GM12878 (cell line): Measurements from ENCODE around the gene SIRT7. TPM values are rescaled to one million over a fixed set of nuclear protein-coding genes. Genes with fewer than 3 reads are reported as not detected.

ENCODE experiments used
- ATAC-seq: fragments of 200-7000 bp; cut with Tn5 transposase; 3 replicates; pipeline ENCODE4 v1.9.1; 2020; ENCODE audit warnings: mild to moderate bottlenecking, moderate library complexity
- BruUV-seq: library from RNA; stranded (reverse); fragments of 400-500 nt; replicated peaks from 2 replicates; lab custom pipeline; 2021; lab: Mats Ljungman, UMichigan
- CTCF ChIA-PET: fragments of 300-600 bp; sonication (Branson Sonifier 250); formaldehyde crosslinking; extraction: SDS; loops from one replicate; lab custom pipeline; 2021; ENCODE audit warnings: inconsistent platforms; lab: Yijun Ruan, JAX
- POLR2A ChIA-PET: fragments of 350-600 bp; formaldehyde crosslinking; extraction: SDS; loops from one replicate; lab custom pipeline; 2021; ENCODE audit warnings: inconsistent platforms; lab: Charles Lee
- RAD21 ChIA-PET: fragments of 300-600 bp; sonication (Branson Sonifier 250); formaldehyde crosslinking; loops from one replicate; lab custom pipeline; 2023; ENCODE audit warnings: antibody characterized with exemption; ENCODE audit not compliant: unreplicated experiment; lab: Charles Lee
- SMC1A ChIA-PET: fragments of 300-600 bp; sonication (Branson Sonifier 250); formaldehyde crosslinking; loops from one replicate; lab custom pipeline; 2023; ENCODE audit not compliant: unreplicated experiment, uncharacterized antibody; lab: Charles Lee
- DNase-seq: peaks from one replicate; pipeline ENCODE4 v3.0.0-alpha.2; 2011; ENCODE audit warnings: low read depth, low spot score
- FAIRE-seq: peaks from 3 replicates; lab custom pipeline; 2011; peaks lifted over from hg19 to GRCh38; lab: Jason Lieb, UNC
- H2AFZ ChIP-seq: 2 replicates; pipeline ENCODE4 v1.6.0; 2011; ENCODE audit warnings: low read depth, low read length, control low read depth; ENCODE audit not compliant: control insufficient read depth
- H3K27ac ChIP-seq: 2 replicates; pipeline ENCODE4 v1.5.1; 2011; ENCODE audit warnings: control low read depth; ENCODE audit not compliant: control insufficient read depth, insufficient read depth
- H3K27me3 ChIP-seq, 2 experiments: replicated peaks in 1 of 2; 2 replicates each; pipeline versions ENCODE4 v1.6.0 to v1.6.1; 2011; ENCODE audit warnings: low read length in 1 of 2; ENCODE audit not compliant: control insufficient read depth in 2 of 2, insufficient read depth in 2 of 2
- H3K36me3 ChIP-seq, 2 experiments: 2 replicates each; pipeline ENCODE4 v1.5.1; 2011; ENCODE audit warnings: low read length in 1 of 2; ENCODE audit not compliant: control insufficient read depth in 2 of 2, insufficient read depth in 2 of 2
- H3K4me1 ChIP-seq: 2 replicates; pipeline ENCODE4 v1.6.1; 2011; ENCODE audit warnings: mild to moderate bottlenecking, low read length, moderate library complexity, mixed read lengths; ENCODE audit not compliant: control insufficient read depth, insufficient read depth
- H3K4me2 ChIP-seq: 2 replicates; pipeline ENCODE4 v1.6.0; 2011; ENCODE audit warnings: control low read depth; ENCODE audit not compliant: control insufficient read depth, insufficient read depth
- H3K4me3 ChIP-seq: fragments of 200-600 bp; sonication (generic); 2 replicates; pipeline ENCODE4 v1.5.1; 2016
- H3K79me2 ChIP-seq: 2 replicates; pipeline ENCODE4 v1.6.0; 2011; ENCODE audit warnings: low read length; ENCODE audit not compliant: control insufficient read depth, insufficient read depth
- H3K9ac ChIP-seq: 2 replicates; pipeline ENCODE4 v1.8.0; 2011; ENCODE audit warnings: low read length, control low read depth, mixed read lengths; ENCODE audit not compliant: control insufficient read depth, insufficient read depth
- H3K9me3 ChIP-seq: replicated peaks from 3 replicates; pipeline ENCODE4 v1.5.1; 2011; ENCODE audit warnings: mild to moderate bottlenecking, low read length; ENCODE audit not compliant: control insufficient read depth, insufficient read depth
- H4K20me1 ChIP-seq: 2 replicates; pipeline ENCODE4 v1.6.0; 2011; ENCODE audit not compliant: control insufficient read depth, insufficient read depth
- EGR1 ChIP-seq, 2 experiments: IDR thresholded peaks; 1 replicate in 1 of 2; 2 replicates in 1 of 2; pipeline ENCODE4 v1.6.1; 2011 to 2012; ENCODE audit warnings: low read depth in 2 of 2, low read length in 2 of 2, borderline replicate concordance in 1 of 2, mild to moderate bottlenecking in 1 of 2, moderate library complexity in 1 of 2
- HDAC6 ChIP-seq: fragments of 200-600 bp; sonication (generic); IDR thresholded peaks from one replicate; pipeline ENCODE4 v1.8.0; 2017; ENCODE audit warnings: antibody characterized with exemption; ENCODE audit not compliant: unreplicated experiment
- STAT1 ChIP-seq: fragments of 450-650 bp; conservative IDR thresholded peaks from 2 replicates; pipeline ENCODE4 v1.6.1; 2014; ENCODE audit warnings: antibody characterized with exemption, mild to moderate bottlenecking
- TBL1XR1 ChIP-seq: IDR thresholded peaks from 2 replicates; pipeline ENCODE4 v1.6.1; 2012; ENCODE audit warnings: low read depth, low read length, improper control_type of control experiment
- WGBS: methylation state at CpG from one replicate; pipeline ENCODE4 v1.1.6; 2016; ENCODE audit warnings: low lambda C conversion rate; ENCODE audit not compliant: insufficient replicate concordance, insufficient coverage; ENCODE audit errors: missing lambda C conversion rate; 5-methylcytosine and 5-hydroxymethylcytosine counted together
- in situ Hi-C: fragments of 300-500 bp; cut with MboI; formaldehyde crosslinking; loops from 9 replicates; pipeline ENCODE4 v1.14.3; 2018; ENCODE audit warnings: mixed read lengths
- intact Hi-C: fragments of 100-400 bp; cut with micrococcal nuclease; formaldehyde crosslinking; loops from one replicate; pipeline ENCODE4 v1.14.2; 2022; ENCODE audit not compliant: unreplicated experiment
- polyA plus RNA-seq, 11 experiments: library from polyadenylated mRNA; depleted of rRNA in 4 of 11; unstranded in 6 of 11; stranded (reverse) in 5 of 11; fragments of >200 nt; fragmentation: Nextera tagmentation in 4 of 11; fragmentation: Illumina TruSeq in 1 of 11; extraction: Ambion mirVana in 4 of 11; extraction: Trizol in 1 of 11; gene quantifications; 1 replicate in 1 of 11; 2 replicates in 10 of 11; pipeline versions ENCODE4 v1.2.1 to v1.2.3, GENCODE V29; 2011 to 2016; ENCODE audit warnings: inconsistent platforms in 2 of 11, missing spikeins in 2 of 11, low read depth in 1 of 11
- total RNA-seq, 4 experiments: library from RNA; depleted of rRNA in 3 of 4; stranded (reverse); fragments of >200 nt in 3 of 4; fragmentation: Illumina TruSeq in 1 of 4; extraction: Trizol in 1 of 4; gene quantifications; 2 replicates each; pipeline versions ENCODE4 v1.2.1 to v1.2.3, GENCODE V29; 2013 to 2021
- TF ChIP-seq, protein P1 (sequence below): fragments of 450-650 bp; IDR thresholded peaks from 2 replicates; pipeline ENCODE4 v1.6.1; 2017; ENCODE audit warnings: mild to moderate bottlenecking, moderate library complexity
- TF ChIP-seq, protein P2 (sequence below): IDR thresholded peaks from 2 replicates; pipeline ENCODE4 v1.6.1; 2011; ENCODE audit warnings: low read depth, low read length, improper control_type of control experiment, borderline replicate concordance
- TF ChIP-seq, protein P3 (sequence below): IDR thresholded peaks from 2 replicates; pipeline ENCODE4 v1.6.1; 2012; ENCODE audit warnings: improper control_type of control experiment, low read depth, low read length; ENCODE audit not compliant: insufficient replicate concordance
- TF ChIP-seq, protein P4 (sequence below): IDR thresholded peaks from 2 replicates; pipeline ENCODE4 v1.6.1; 2012; ENCODE audit warnings: low read depth, low read length, improper control_type of control experiment
- TF ChIP-seq, protein P5 (sequence below): fragments of 450-650 bp; IDR thresholded peaks from 2 replicates; pipeline ENCODE4 v1.6.1; 2017; ENCODE audit warnings: low read depth, mild to moderate bottlenecking, moderate library complexity

Gene SIRT7
- total and polyA plus RNA-seq, 10 of the 15 experiments (the other 5 are each of a cell fraction or from before 2014, with no cell fraction given) = 1.2 to 56.2 (median 22.7) TPM

DNA sequence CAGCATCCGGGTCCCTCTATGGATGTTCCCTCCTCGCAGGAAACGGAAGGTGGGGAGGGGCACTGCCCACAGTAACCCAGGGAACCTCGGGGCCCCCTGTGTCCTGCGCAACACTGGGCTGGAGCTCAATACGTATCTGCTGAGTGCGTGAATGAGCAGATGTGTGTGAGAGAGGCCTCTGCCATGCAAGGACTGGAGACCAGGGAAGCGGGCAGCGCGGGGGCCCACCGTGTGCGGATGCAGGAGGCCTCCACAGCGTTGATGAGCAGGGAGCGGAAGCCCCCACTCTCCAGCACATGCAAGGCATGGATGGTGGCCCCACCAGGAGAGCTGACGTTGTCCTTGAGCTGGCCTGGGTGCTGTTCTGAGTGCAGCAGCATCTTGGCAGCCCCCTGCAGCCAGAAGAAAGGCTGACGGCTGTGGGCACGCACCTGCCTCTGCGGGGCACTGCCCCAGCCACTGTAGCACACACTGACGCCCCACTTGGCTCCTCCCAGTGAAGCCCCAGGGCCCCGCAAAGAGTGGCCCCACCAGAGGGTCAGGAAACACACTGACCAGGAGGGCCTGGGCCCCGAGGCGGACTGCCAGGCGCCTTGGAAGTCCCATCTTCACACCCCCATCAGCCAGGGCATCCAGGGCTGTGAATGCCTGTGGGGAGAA, 16.3 kb upstream of the SIRT7 start:
- Histone ChIP-seq H3K9me3 (no peaks in the 10 kb centered on the region), H3K9ac (no peak overlapping the region), H3K36me3 (peaks cover 0 to 2% of the 10 kb centered on the region in 2 experiments; a peak in 1 of 4 replicates), H3K27me3 (no peaks in the 10 kb centered on the region), H3K4me2 (no peak overlapping the region), H2AFZ (no peak overlapping the region), H4K20me1 (no peaks in the 10 kb centered on the region), H3K27ac (no peak overlapping the region), H3K4me3 (no peak overlapping the region), H3K4me1 (peaks cover 17% of the 10 kb centered on the region), H3K79me2 (peaks cover 10% of the 10 kb centered on the region)
- CTCF ChIA-PET = no interaction called here
- in situ Hi-C loops = no loop called here
- RAD21 ChIA-PET = no interaction called here
- ATAC-seq = no peak
- SMC1A ChIA-PET = interaction anchor here (1.0 kb wide), 1 partner anchor 19 kb away, joined by 3 read pairs; no protein-coding TSS in a partner anchor
- BruUV-seq = no TSS peak
- WGBS = 77% methylated on average over 23 of the region's 23 CpGs
- POLR2A ChIA-PET = no interaction called here
- no peak for FAIRE-seq
- DNase-seq = no peak
- intact Hi-C loops = no loop called here
- TF ChIP-seq STAT1 = no peak
- TF ChIP-seq, protein P1, sequence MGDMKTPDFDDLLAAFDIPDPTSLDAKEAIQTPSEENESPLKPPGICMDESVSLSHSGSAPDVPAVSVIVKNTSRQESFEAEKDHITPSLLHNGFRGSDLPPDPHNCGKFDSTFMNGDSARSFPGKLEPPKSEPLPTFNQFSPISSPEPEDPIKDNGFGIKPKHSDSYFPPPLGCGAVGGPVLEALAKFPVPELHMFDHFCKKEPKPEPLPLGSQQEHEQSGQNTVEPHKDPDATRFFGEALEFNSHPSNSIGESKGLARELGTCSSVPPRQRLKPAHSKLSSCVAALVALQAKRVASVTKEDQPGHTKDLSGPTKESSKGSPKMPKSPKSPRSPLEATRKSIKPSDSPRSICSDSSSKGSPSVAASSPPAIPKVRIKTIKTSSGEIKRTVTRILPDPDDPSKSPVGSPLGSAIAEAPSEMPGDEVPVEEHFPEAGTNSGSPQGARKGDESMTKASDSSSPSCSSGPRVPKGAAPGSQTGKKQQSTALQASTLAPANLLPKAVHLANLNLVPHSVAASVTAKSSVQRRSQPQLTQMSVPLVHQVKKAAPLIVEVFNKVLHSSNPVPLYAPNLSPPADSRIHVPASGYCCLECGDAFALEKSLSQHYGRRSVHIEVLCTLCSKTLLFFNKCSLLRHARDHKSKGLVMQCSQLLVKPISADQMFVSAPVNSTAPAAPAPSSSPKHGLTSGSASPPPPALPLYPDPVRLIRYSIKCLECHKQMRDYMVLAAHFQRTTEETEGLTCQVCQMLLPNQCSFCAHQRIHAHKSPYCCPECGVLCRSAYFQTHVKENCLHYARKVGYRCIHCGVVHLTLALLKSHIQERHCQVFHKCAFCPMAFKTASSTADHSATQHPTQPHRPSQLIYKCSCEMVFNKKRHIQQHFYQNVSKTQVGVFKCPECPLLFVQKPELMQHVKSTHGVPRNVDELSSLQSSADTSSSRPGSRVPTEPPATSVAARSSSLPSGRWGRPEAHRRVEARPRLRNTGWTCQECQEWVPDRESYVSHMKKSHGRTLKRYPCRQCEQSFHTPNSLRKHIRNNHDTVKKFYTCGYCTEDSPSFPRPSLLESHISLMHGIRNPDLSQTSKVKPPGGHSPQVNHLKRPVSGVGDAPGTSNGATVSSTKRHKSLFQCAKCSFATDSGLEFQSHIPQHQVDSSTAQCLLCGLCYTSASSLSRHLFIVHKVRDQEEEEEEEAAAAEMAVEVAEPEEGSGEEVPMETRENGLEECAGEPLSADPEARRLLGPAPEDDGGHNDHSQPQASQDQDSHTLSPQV = no peak
- TF ChIP-seq TBL1XR1 = no peak
- TF ChIP-seq, protein P2, sequence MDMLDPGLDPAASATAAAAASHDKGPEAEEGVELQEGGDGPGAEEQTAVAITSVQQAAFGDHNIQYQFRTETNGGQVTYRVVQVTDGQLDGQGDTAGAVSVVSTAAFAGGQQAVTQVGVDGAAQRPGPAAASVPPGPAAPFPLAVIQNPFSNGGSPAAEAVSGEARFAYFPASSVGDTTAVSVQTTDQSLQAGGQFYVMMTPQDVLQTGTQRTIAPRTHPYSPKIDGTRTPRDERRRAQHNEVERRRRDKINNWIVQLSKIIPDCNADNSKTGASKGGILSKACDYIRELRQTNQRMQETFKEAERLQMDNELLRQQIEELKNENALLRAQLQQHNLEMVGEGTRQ = no peak
- no peak for TF ChIP-seq HDAC6
- TF ChIP-seq EGR1 (IDR thresholded peaks at IDR 0.05; ENCODE audit: borderline replicate concordance in 1 of 2, low read depth in 2 of 2, low read length in 2 of 2) = no peak
- TF ChIP-seq, protein P3, sequence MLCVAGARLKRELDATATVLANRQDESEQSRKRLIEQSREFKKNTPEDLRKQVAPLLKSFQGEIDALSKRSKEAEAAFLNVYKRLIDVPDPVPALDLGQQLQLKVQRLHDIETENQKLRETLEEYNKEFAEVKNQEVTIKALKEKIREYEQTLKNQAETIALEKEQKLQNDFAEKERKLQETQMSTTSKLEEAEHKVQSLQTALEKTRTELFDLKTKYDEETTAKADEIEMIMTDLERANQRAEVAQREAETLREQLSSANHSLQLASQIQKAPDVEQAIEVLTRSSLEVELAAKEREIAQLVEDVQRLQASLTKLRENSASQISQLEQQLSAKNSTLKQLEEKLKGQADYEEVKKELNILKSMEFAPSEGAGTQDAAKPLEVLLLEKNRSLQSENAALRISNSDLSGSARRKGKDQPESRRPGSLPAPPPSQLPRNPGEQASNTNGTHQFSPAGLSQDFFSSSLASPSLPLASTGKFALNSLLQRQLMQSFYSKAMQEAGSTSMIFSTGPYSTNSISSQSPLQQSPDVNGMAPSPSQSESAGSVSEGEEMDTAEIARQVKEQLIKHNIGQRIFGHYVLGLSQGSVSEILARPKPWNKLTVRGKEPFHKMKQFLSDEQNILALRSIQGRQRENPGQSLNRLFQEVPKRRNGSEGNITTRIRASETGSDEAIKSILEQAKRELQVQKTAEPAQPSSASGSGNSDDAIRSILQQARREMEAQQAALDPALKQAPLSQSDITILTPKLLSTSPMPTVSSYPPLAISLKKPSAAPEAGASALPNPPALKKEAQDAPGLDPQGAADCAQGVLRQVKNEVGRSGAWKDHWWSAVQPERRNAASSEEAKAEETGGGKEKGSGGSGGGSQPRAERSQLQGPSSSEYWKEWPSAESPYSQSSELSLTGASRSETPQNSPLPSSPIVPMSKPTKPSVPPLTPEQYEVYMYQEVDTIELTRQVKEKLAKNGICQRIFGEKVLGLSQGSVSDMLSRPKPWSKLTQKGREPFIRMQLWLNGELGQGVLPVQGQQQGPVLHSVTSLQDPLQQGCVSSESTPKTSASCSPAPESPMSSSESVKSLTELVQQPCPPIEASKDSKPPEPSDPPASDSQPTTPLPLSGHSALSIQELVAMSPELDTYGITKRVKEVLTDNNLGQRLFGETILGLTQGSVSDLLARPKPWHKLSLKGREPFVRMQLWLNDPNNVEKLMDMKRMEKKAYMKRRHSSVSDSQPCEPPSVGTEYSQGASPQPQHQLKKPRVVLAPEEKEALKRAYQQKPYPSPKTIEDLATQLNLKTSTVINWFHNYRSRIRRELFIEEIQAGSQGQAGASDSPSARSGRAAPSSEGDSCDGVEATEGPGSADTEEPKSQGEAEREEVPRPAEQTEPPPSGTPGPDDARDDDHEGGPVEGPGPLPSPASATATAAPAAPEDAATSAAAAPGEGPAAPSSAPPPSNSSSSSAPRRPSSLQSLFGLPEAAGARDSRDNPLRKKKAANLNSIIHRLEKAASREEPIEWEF = no peak
- TF ChIP-seq, protein P4, sequence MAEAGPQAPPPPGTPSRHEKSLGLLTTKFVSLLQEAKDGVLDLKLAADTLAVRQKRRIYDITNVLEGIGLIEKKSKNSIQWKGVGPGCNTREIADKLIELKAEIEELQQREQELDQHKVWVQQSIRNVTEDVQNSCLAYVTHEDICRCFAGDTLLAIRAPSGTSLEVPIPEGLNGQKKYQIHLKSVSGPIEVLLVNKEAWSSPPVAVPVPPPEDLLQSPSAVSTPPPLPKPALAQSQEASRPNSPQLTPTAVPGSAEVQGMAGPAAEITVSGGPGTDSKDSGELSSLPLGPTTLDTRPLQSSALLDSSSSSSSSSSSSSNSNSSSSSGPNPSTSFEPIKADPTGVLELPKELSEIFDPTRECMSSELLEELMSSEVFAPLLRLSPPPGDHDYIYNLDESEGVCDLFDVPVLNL = no peak
- TF ChIP-seq, protein P5, sequence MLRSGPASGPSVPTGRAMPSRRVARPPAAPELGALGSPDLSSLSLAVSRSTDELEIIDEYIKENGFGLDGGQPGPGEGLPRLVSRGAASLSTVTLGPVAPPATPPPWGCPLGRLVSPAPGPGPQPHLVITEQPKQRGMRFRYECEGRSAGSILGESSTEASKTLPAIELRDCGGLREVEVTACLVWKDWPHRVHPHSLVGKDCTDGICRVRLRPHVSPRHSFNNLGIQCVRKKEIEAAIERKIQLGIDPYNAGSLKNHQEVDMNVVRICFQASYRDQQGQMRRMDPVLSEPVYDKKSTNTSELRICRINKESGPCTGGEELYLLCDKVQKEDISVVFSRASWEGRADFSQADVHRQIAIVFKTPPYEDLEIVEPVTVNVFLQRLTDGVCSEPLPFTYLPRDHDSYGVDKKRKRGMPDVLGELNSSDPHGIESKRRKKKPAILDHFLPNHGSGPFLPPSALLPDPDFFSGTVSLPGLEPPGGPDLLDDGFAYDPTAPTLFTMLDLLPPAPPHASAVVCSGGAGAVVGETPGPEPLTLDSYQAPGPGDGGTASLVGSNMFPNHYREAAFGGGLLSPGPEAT = no peak
